GM18867 (cell line): Measurements from ENCODE around the gene GABRG1.

ENCODE experiments used
- ATAC-seq: cut with Tn5 transposase; IDR thresholded peaks from one replicate; pipeline ENCODE4 v1.9.1; 2021; ENCODE audit warnings: mild to moderate bottlenecking, moderate library complexity; ENCODE audit not compliant: unreplicated experiment

GABRG1 gene

GRCh38 chr4:46123913-46124755 is at the start of gene GABRG1:
Gene GABRG1, minus strand, starts transcription at chr4:46124054. Its CDS starts 141 bp downstream, at chr4:46123913.
- no peak for ATAC-seq

GRCh38 chr4:46146993-46147392 is 23.1 kb upstream of the GABRG1 start:
- ATAC-seq = no peak

- ATAC-seq = no peak
Observed at GRCh38 chr4:46131498-46132057, 7.7 kb upstream of the GABRG1 start.

- ATAC-seq = no peak
Observed at GRCh38 chr4:46124773-46125413, 1.0 kb upstream of the GABRG1 start.

GRCh38 chr4:46081674-46082073 is 42.2 kb downstream of the GABRG1 start:
- ATAC-seq = no peak

- ATAC-seq = no peak
Observed at GRCh38 chr4:46081248-46081647, 42.6 kb downstream of the GABRG1 start.

- peak; percentile 71 for ATAC-seq
Observed at GRCh38 chr4:46073778-46074177, 50.1 kb downstream of the GABRG1 start.

- ATAC-seq = no peak
Observed at GRCh38 chr4:46051392-46051791, 72.5 kb downstream of the GABRG1 start.

GRCh38 chr4:46032056-46032455 is 91.8 kb downstream of the GABRG1 start:
- ATAC-seq = no peak

GRCh38 chr4:46016306-46016705 is 107.5 kb downstream of the GABRG1 start:
- no peak for ATAC-seq

- no peak for ATAC-seq
Observed at GRCh38 chr4:45992728-45993127, 131.1 kb downstream of the GABRG1 start.

GRCh38 chr4:45989775-45990174 is 134.1 kb downstream of the GABRG1 start:
- ATAC-seq = no peak

GRCh38 chr4:45987858-45988257 is 136.0 kb downstream of the GABRG1 start:
- no peak for ATAC-seq
